HCT116 (cell line): Measurements from ENCODE around the gene CACNA1S. TPM values are rescaled to one million over a fixed set of nuclear protein-coding genes. Genes with fewer than 3 reads are reported as not detected.

Experiments
- ATAC-seq: fragments of 200-7000 bp; cut with Tn5 transposase; 2 replicates; pipeline ENCODE4 v1.9.1; 2020; ENCODE audit warnings: mild to moderate bottlenecking, moderate library complexity
- BruUV-seq: library from RNA; stranded (reverse); fragments of 400-500 nt; replicated peaks from 2 replicates; lab custom pipeline; 2021; lab: Mats Ljungman, UMichigan
- CTCF ChIA-PET: fragments of 300-600 bp; sonication (Branson Sonifier 250); formaldehyde crosslinking; loops from one replicate; lab custom pipeline; 2021; ENCODE audit warnings: antibody characterized with exemption; lab: Charles Lee
- POLR2A ChIA-PET: fragments of 300-600, 350-600 bp; sonication (Branson Sonifier 250); formaldehyde crosslinking; loops from one replicate; lab custom pipeline; 2021; ENCODE audit warnings: antibody characterized with exemption; lab: Charles Lee
- RAD21 ChIA-PET, 2 experiments: fragments of 300-600 bp; sonication (Branson Sonifier 250); formaldehyde crosslinking; loops; one replicate each; lab custom pipeline; 2023; ENCODE audit warnings: low total read pairs in 2 of 2; ENCODE audit not compliant: uncharacterized antibody in 2 of 2, unreplicated experiment in 2 of 2, low non-redundant PET in 1 of 2; lab: Charles Lee
- DNase-seq: peaks from one replicate; pipeline ENCODE4 v3.0.0-alpha.2; 2010; ENCODE audit warnings: low read depth, low spot score
- H2AFZ ChIP-seq: fragments of 200-600 bp; shearing (Covaris generic), sonication (generic); 2 replicates; pipeline ENCODE4 v1.6.1; 2017; ENCODE audit warnings: low read depth, mixed run types, mixed read lengths, antibody characterized with exemption, low read length; ENCODE audit not compliant: poor library complexity, severe bottlenecking
- H3K27ac ChIP-seq: 2 replicates; pipeline ENCODE4 v1.5.1; 2012; ENCODE audit warnings: low read depth, low read length
- H3K27me3 ChIP-seq: fragments of 200-600 bp; sonication (generic); 2 replicates; pipeline ENCODE4 v1.6.1; 2016; ENCODE audit warnings: mixed run types, low read length, mixed read lengths; ENCODE audit not compliant: insufficient read depth
- H3K36me3 ChIP-seq, 2 experiments: fragments of 200-500 bp in 1 of 2; fragments of 200-600 bp in 1 of 2; sonication (Bioruptor generic) in 1 of 2; sonication (generic) in 1 of 2; 2 replicates each; pipeline versions ENCODE4 v1.5.1 to v1.6.1; 2014 to 2016; ENCODE audit warnings: low read length in 2 of 2, inconsistent platforms in 1 of 2, mixed read lengths in 1 of 2, mixed run types in 1 of 2; ENCODE audit not compliant: insufficient read depth in 2 of 2, control insufficient read depth in 1 of 2
- H3K4me1 ChIP-seq, 2 experiments: fragments of 200-600 bp in 1 of 2; sonication (generic) in 1 of 2; 2 replicates each; pipeline versions ENCODE4 v1.5.1 to v1.6.1; 2012 to 2017; ENCODE audit warnings: low read length in 2 of 2, inconsistent platforms in 1 of 2, mild to moderate bottlenecking in 1 of 2, mixed read lengths in 1 of 2, mixed run types in 1 of 2, moderate library complexity in 1 of 2; ENCODE audit not compliant: insufficient read depth in 2 of 2, control insufficient read depth in 1 of 2
- H3K4me2 ChIP-seq: fragments of 200-600 bp; sonication (generic); 2 replicates; pipeline ENCODE4 v1.6.1; 2017; ENCODE audit warnings: mixed run types, low read length, mixed read lengths
- H3K4me3 ChIP-seq, 2 experiments: fragments of 200-600 bp in 1 of 2; sonication (generic) in 1 of 2; replicated peaks in 1 of 2; 2 replicates each; pipeline ENCODE4 v1.5.1; 2011 to 2016; ENCODE audit warnings: low read length in 2 of 2, control low read depth in 1 of 2, low read depth in 1 of 2, mild to moderate bottlenecking in 1 of 2, mixed read lengths in 1 of 2, mixed run types in 1 of 2
- H3K79me2 ChIP-seq: fragments of 200-600 bp; sonication (generic); 2 replicates; pipeline ENCODE4 v1.6.1; 2017; ENCODE audit warnings: mild to moderate bottlenecking, mixed run types, low read length, moderate library complexity, mixed read lengths; ENCODE audit not compliant: insufficient read depth
- H3K9ac ChIP-seq: fragments of 200-600 bp; sonication (generic); 2 replicates; pipeline ENCODE4 v1.6.1; 2016; ENCODE audit warnings: low read length, mixed read lengths
- H3K9me2 ChIP-seq: fragments of 200-600 bp; sonication (generic), shearing (Covaris generic); 2 replicates; pipeline ENCODE4 v1.6.1; 2017; ENCODE audit warnings: mixed run types, mild to moderate bottlenecking, moderate library complexity; ENCODE audit not compliant: insufficient read depth
- H3K9me3 ChIP-seq, 2 experiments: fragments of 200-500 bp in 1 of 2; fragments of 200-600 bp in 1 of 2; sonication (Bioruptor generic) in 1 of 2; sonication (generic) in 1 of 2; 2 replicates each; pipeline ENCODE4 v1.6.1; 2014 to 2017; ENCODE audit warnings: low read length in 2 of 2, mixed read lengths in 2 of 2, inconsistent platforms in 1 of 2, low read depth in 1 of 2, mild to moderate bottlenecking in 1 of 2, mixed run types in 1 of 2, moderate library complexity in 1 of 2; ENCODE audit not compliant: control insufficient read depth in 1 of 2, insufficient read depth in 1 of 2
- H4K20me1 ChIP-seq: fragments of 200-600 bp; sonication (generic), shearing (Covaris generic); 2 replicates; pipeline ENCODE4 v1.6.1; 2017; ENCODE audit warnings: mixed run types, mild to moderate bottlenecking, moderate library complexity; ENCODE audit not compliant: insufficient read depth
- CBX3 ChIP-seq: IDR thresholded peaks from 2 replicates; pipeline ENCODE4 v1.6.1; 2012; ENCODE audit warnings: low read depth
- CTCF ChIP-seq, 3 experiments: fragments of 200-600 bp in 1 of 3; sonication (generic) in 1 of 3; IDR thresholded peaks in 2 of 3; conservative IDR thresholded peaks in 1 of 3; 2 replicates each; pipeline ENCODE4 v1.5.1; 2012 to 2017; ENCODE audit warnings: low read depth in 2 of 3, low read length in 2 of 3, antibody characterized with exemption in 1 of 3, borderline replicate concordance in 1 of 3, control low read depth in 1 of 3, mild to moderate bottlenecking in 1 of 3, mixed read lengths in 1 of 3, mixed run types in 1 of 3, moderate library complexity in 1 of 3; ENCODE audit not compliant: insufficient read depth in 1 of 3
- EGR1 ChIP-seq: IDR thresholded peaks from 2 replicates; pipeline ENCODE4 v1.6.1; 2012; ENCODE audit warnings: low read depth
- MAX ChIP-seq: IDR thresholded peaks from 2 replicates; pipeline ENCODE4 v1.6.1; 2012
- POLR2A ChIP-seq: IDR thresholded peaks from 2 replicates; pipeline ENCODE4 v1.7.0; 2011; ENCODE audit warnings: borderline replicate concordance; ENCODE audit not compliant: insufficient read depth, insufficient read length; ENCODE audit errors: extremely low read depth
- RAD21 ChIP-seq: IDR thresholded peaks from 2 replicates; pipeline ENCODE4 v1.6.1; 2012; ENCODE audit warnings: low read depth, mild to moderate bottlenecking
- TCF7L2 ChIP-seq: IDR thresholded peaks from 2 replicates; pipeline ENCODE4 v1.7.0; 2011; ENCODE audit warnings: borderline replicate concordance, inconsistent platforms; ENCODE audit not compliant: insufficient read depth, insufficient read length; ENCODE audit errors: extremely low read depth
- YY1 ChIP-seq: IDR thresholded peaks from 2 replicates; pipeline ENCODE4 v1.6.1; 2011; ENCODE audit warnings: low read length, low read depth, moderate library complexity, mild to moderate bottlenecking; ENCODE audit not compliant: insufficient replicate concordance; ENCODE audit errors: extremely low read depth
- ZNF274 ChIP-seq: fragments of 200-500 bp; sonication (Bioruptor generic); IDR thresholded peaks from 2 replicates; pipeline ENCODE4 v1.6.1; 2014; ENCODE audit warnings: mild to moderate bottlenecking, low read depth, low read length, inconsistent platforms
- intact Hi-C: fragments of 100-400 bp; cut with micrococcal nuclease; formaldehyde crosslinking; loops from 2 replicates; pipeline ENCODE4 v1.10.0; 2022
- total RNA-seq: library from RNA; stranded (reverse); gene quantifications from one replicate; pipeline ENCODE4 v1.2.1, GENCODE V29; 2021; ENCODE audit not compliant: unreplicated experiment

The CACNA1S gene
- total RNA-seq, 1 experiment from 2014 or later, result not detected

- ChIA-PET CTCF (interaction anchor here (0.7 kb wide), 1 partner anchor 165 kb away, joined by 3 read pairs; no protein-coding TSS in a partner anchor), RAD21 (no interaction called here), POLR2A (no interaction called here)
- TF ChIP-seq EGR1 (no peak), CBX3 (no peak), MAX (no peak), TCF7L2 (no peak), YY1 (no peak), RAD21 (no peak), ZNF274 (no peak), CTCF (IDR thresholded peaks at IDR 0.05 in 2 of 3, conservative IDR thresholded peaks at IDR 0.05 in 1 of 3; ENCODE audit: borderline replicate concordance in 1 of 3, insufficient read depth in 1 of 3, low read depth in 2 of 3, low read length in 2 of 3) (no peak), POLR2A (no peak)
- H3K79me2 ChIP-seq, result no peaks in the 10 kb centered on the region
- no peak overlapping the region for H3K4me3 ChIP-seq
- peaks cover 7 to 9% of the 10 kb centered on the region in 2 experiments; a peak in 2 of 4 replicates for H3K36me3 ChIP-seq
- H3K4me1 ChIP-seq, result no peaks in the 10 kb centered on the region
- BruUV-seq, result no TSS peak
- H3K9ac ChIP-seq, result no peak overlapping the region
- intact Hi-C loops, result no loop called here
- DNase-seq (no peak), ATAC-seq (no peak)
- no peak overlapping the region for H3K27ac ChIP-seq
- no peak overlapping the region for H3K4me2 ChIP-seq
- H4K20me1 ChIP-seq, result no peaks in the 10 kb centered on the region
- no peaks in the 10 kb centered on the region for H3K9me2 ChIP-seq
- H3K27me3 ChIP-seq, result no peaks in the 10 kb centered on the region
- H2AFZ ChIP-seq, result no peak overlapping the region
- H3K9me3 ChIP-seq, result no peaks in the 10 kb centered on the region
These were observed 24.3 kb upstream of the CACNA1S start for GRCh38 chr1:201136355-201137023.
